K562 (cell line): ENCODE results near the gene METTL23. TPM values are rescaled to one million over a fixed set of nuclear protein-coding genes. Genes with fewer than 3 reads are reported as not detected.
"Not testable (repeated sequence)": the region's sequence is repeated elsewhere in the genome, so short reads cannot be mapped to it uniquely, and the experiment has no call there.

Experiments used
- ATAC-seq: fragments of 200-7000 bp; cut with Tn5 transposase; 3 replicates; pipeline ENCODE4 v1.9.1; 2020; ENCODE audit warnings: moderate library complexity
- BruUV-seq: library from RNA; stranded (reverse); fragments of 400-500 nt; replicated peaks from 2 replicates; lab custom pipeline; 2021; lab: Mats Ljungman, UMichigan
- CTCF ChIA-PET: fragments of 300-600 bp; formaldehyde crosslinking; extraction: SDS; loops from one replicate; lab custom pipeline; 2021; ENCODE audit warnings: low intra/inter-chr PET ratio; lab: Yijun Ruan, JAX
- POLR2A ChIA-PET: fragments of 300-600, 350-650 bp; sonication (Branson Sonifier 250); formaldehyde crosslinking; extraction: SDS; loops from one replicate; lab custom pipeline; 2021; ENCODE audit warnings: antibody characterized with exemption, inconsistent platforms; lab: Yijun Ruan, JAX
- DNase-seq, 4 experiments: peaks; one replicate each; pipeline versions ENCODE4 v3.0.0 to v3.0.0-alpha.2; 2011 to 2018; ENCODE audit warnings: low spot score in 3 of 4, mixed read lengths in 3 of 4; ENCODE audit errors: extremely low read depth in 1 of 4
- FAIRE-seq: peaks from 2 replicates; lab custom pipeline; 2011; peaks lifted over from hg19 to GRCh38; lab: Jason Lieb, UNC
- H2AFZ ChIP-seq: 2 replicates; pipeline ENCODE4 v1.6.0; 2011; ENCODE audit warnings: low read depth, low read length, control low read depth, inconsistent platforms
- H3K27ac ChIP-seq: fragments of 200-600 bp; 3 replicates; pipeline ENCODE4 v1.8.0; 2011; ENCODE audit warnings: low read depth, mild to moderate bottlenecking, control low read depth, inconsistent platforms, low read length, moderate library complexity, mixed read lengths; ENCODE audit errors: extremely low read depth
- H3K27me3 ChIP-seq, 2 experiments: fragments of 300-600 bp in 1 of 2; 2 replicates in 1 of 2; 3 replicates in 1 of 2; pipeline versions ENCODE4 v1.6.0 to v1.8.0; 2011; ENCODE audit warnings: inconsistent platforms in 2 of 2, low read length in 2 of 2, mild to moderate bottlenecking in 1 of 2, mixed read lengths in 1 of 2, moderate library complexity in 1 of 2; ENCODE audit not compliant: control insufficient read depth in 2 of 2, insufficient read depth in 2 of 2
- H3K36me3 ChIP-seq: fragments of 300-600 bp; 3 replicates; pipeline ENCODE4 v1.8.0; 2011; ENCODE audit warnings: mild to moderate bottlenecking, low read length, inconsistent platforms; ENCODE audit not compliant: control insufficient read depth, insufficient read depth
- H3K4me1 ChIP-seq, 2 experiments: fragments of 200-600 bp in 1 of 2; replicated peaks in 1 of 2; 2 replicates in 1 of 2; 3 replicates in 1 of 2; pipeline versions ENCODE4 v1.5.1 to v1.8.0; 2011; ENCODE audit warnings: inconsistent platforms in 2 of 2, low read length in 2 of 2, mild to moderate bottlenecking in 1 of 2, mixed read lengths in 1 of 2, moderate library complexity in 1 of 2; ENCODE audit not compliant: control insufficient read depth in 2 of 2, insufficient read depth in 2 of 2
- H3K4me2 ChIP-seq: 2 replicates; pipeline ENCODE4 v1.6.1; 2011; ENCODE audit warnings: low read length, control low read depth, inconsistent platforms, mixed read lengths; ENCODE audit not compliant: insufficient read depth
- H3K4me3 ChIP-seq: fragments of 200-600 bp; sonication (generic), shearing (Covaris generic); 2 replicates; pipeline ENCODE4 v1.5.1; 2016; ENCODE audit warnings: control low read depth, inconsistent platforms
- H3K79me2 ChIP-seq: fragments of 200-600 bp; 3 replicates; pipeline ENCODE4 v1.8.0; 2011; ENCODE audit warnings: low read length, inconsistent platforms; ENCODE audit not compliant: control insufficient read depth, insufficient read depth
- H3K9ac ChIP-seq, 2 experiments: 2 replicates each; pipeline versions ENCODE4 v1.6.0 to v1.6.1; 2011; ENCODE audit warnings: low read depth in 2 of 2, low read length in 2 of 2, control low read depth in 1 of 2, inconsistent platforms in 1 of 2, mild to moderate bottlenecking in 1 of 2, mixed read lengths in 1 of 2; ENCODE audit not compliant: insufficient read depth in 1 of 2
- H3K9me1 ChIP-seq: one replicate; pipeline ENCODE4 v1.6.0; 2011; ENCODE audit warnings: inconsistent platforms, mild to moderate bottlenecking, low read length, moderate library complexity; ENCODE audit not compliant: control insufficient read depth, insufficient read depth
- H3K9me3 ChIP-seq: replicated peaks from 2 replicates; pipeline ENCODE4 v1.5.1; 2011; ENCODE audit warnings: low read depth, low read length, inconsistent platforms; ENCODE audit not compliant: control insufficient read depth, insufficient read depth
- H4K20me1 ChIP-seq: replicated peaks from 2 replicates; pipeline ENCODE4 v1.6.1; 2011; ENCODE audit warnings: low read length, inconsistent platforms, mixed read lengths; ENCODE audit not compliant: control insufficient read depth, insufficient read depth
- RCOR1 ChIP-seq, 2 experiments: IDR thresholded peaks; 2 replicates each; pipeline ENCODE4 v1.6.1; 2012; ENCODE audit warnings: low read depth in 2 of 2, low read length in 2 of 2, borderline replicate concordance in 1 of 2, improper control_type of control experiment in 1 of 2
- TFAP4 ChIP-seq: sonication (generic); formaldehyde crosslinking; IDR thresholded peaks from 2 replicates; pipeline ENCODE4 v1.8.0; 2022; ENCODE audit warnings: missing genetic modification reagents, mild to moderate bottlenecking, moderate library complexity, borderline replicate concordance
- ZNF143 ChIP-seq: sonication (generic); formaldehyde crosslinking; IDR thresholded peaks from 2 replicates; pipeline ENCODE4 v1.9.0; 2022; ENCODE audit warnings: mild to moderate bottlenecking, missing genetic modification reagents
- WGBS: fragments of 100-300 bp; shearing (Covaris generic); methylation state at CpG from one replicate; pipeline ENCODE4 v1.1.6; 2016; ENCODE audit warnings: low coverage, mixed read lengths; ENCODE audit not compliant: insufficient coverage; ENCODE audit errors: missing lambda C conversion rate; 5-methylcytosine and 5-hydroxymethylcytosine counted together
- in situ Hi-C: fragments of 300-500 bp; cut with MboI; formaldehyde crosslinking; loops from 4 replicates; pipeline ENCODE4 v1.15.0; 2018; ENCODE audit warnings: inconsistent platforms, mixed read lengths
- intact Hi-C: fragments of 100-400 bp; cut with micrococcal nuclease; formaldehyde crosslinking; loops from 2 replicates; pipeline ENCODE4 v1.14.2; 2022
- polyA plus RNA-seq, 8 experiments: library from polyadenylated mRNA; depleted of rRNA in 4 of 8; stranded (reverse) in 5 of 8; unstranded in 3 of 8; fragments of >200 nt; fragmentation: Nextera tagmentation in 2 of 8; fragmentation: Illumina TruSeq in 1 of 8; extraction: Ambion mirVana in 2 of 8; extraction: Trizol in 1 of 8; gene quantifications; 2 replicates each; pipeline versions ENCODE4 v1.2.1 to v1.2.3, GENCODE V29; 2011 to 2014; ENCODE audit warnings: inconsistent platforms in 1 of 8, missing spikeins in 1 of 8
- total RNA-seq, 7 experiments: library from RNA; depleted of rRNA in 6 of 7; stranded (reverse); fragments of >200 nt in 6 of 7; fragmentation: Illumina TruSeq in 2 of 7; extraction: Trizol in 2 of 7; gene quantifications; 2 replicates each; pipeline versions ENCODE4 v1.2.1 to v1.2.3, GENCODE V29; 2011 to 2021; ENCODE audit warnings: low replicate concordance in 1 of 7

METTL23 gene
- total and polyA plus RNA-seq, 9 of the 15 experiments (the other 6 are each of a cell fraction or from before 2014, with no cell fraction given): 29.4 to 67.3 (median 41.6) TPM

- CTCF ChIA-PET, H3K9me3 ChIP-seq, H4K20me1 ChIP-seq, BruUV-seq, DNase-seq, H3K9me1 ChIP-seq, FAIRE-seq: not testable (repeated sequence)
- 98% methylated on average over 8 of the region's 8 CpGs for WGBS
- H3K36me3 ChIP-seq: peaks cover 69% of the 10 kb centered on the region
- 0 out of 2 replicates have a peak, but pooled peaks have one; percentile 4 for TF ChIP-seq ZNF143
- TF ChIP-seq, all 486 proteins: peak for 1; not testable (repeated sequence) for 485
- H3K4me3 ChIP-seq, H3K27ac ChIP-seq, ATAC-seq, H3K4me2 ChIP-seq, H3K27me3 ChIP-seq, intact Hi-C loops, H2AFZ ChIP-seq, in situ Hi-C loops, H3K9ac ChIP-seq: not testable (repeated sequence)
- POLR2A ChIA-PET: interaction anchor here (0.7 to 1.3 kb wide), 3 partner anchors 9 to 510 kb away, joined by 3 to 4 read pairs (median 4); no protein-coding TSS in a partner anchor
- H3K79me2 ChIP-seq: peaks cover 60% of the 10 kb centered on the region
- H3K4me1 ChIP-seq: peaks cover 11 to 39% of the 10 kb centered on the region in 2 experiments; a peak in 4 of 5 replicates
Observed at GRCh38 chr17:76722977-76723376, 3.7 kb upstream of the METTL23 start.

GRCh38 chr17:76723812-76724211 is 2.8 kb upstream of the METTL23 start:
- H3K4me2 ChIP-seq: no peak overlapping the region
- no peak for ATAC-seq
- TF ChIP-seq RCOR1 (IDR thresholded peaks at IDR 0.05; ENCODE audit: borderline replicate concordance in 1 of 2, low read depth in 2 of 2, low read length in 2 of 2) (no peak), TFAP4 (CRISPR knock-in tag) (0 out of 2 replicates have a peak, but pooled peaks have one; percentile 11)
- TF ChIP-seq, all 486 proteins: peak for 1
- WGBS: over 99% methylated on average over 8 of the region's 9 CpGs
- DNase-seq (no peak), FAIRE-seq (no peak)
- Histone ChIP-seq H3K4me1 (peaks cover 12 to 40% of the 10 kb centered on the region in 2 experiments; a peak in 4 of 5 replicates), H3K9me3 (no peaks in the 10 kb centered on the region; the same call in 1 of the 2 replicates), H4K20me1 (peaks cover 11% of the 10 kb centered on the region; the same call in 1 of the 2 replicates), H3K36me3 (peaks cover 61% of the 10 kb centered on the region), H3K4me3 (no peak overlapping the region), H3K9ac (no peak overlapping the region), H3K27ac (no peak overlapping the region), H3K79me2 (peaks cover 63% of the 10 kb centered on the region), H3K9me1 (no peaks in the 10 kb centered on the region), H2AFZ (no peak overlapping the region), H3K27me3 (no peaks in the 10 kb centered on the region)
- ChIA-PET CTCF (no interaction called here), POLR2A (interaction anchor here (0.7 to 5.0 kb wide), 3 partner anchors 11 to 509 kb away, joined by 3 to 35 read pairs (median 4); partner anchors contain the start of gene MXRA7)
- intact Hi-C loops: no loop called here
- no TSS peak for BruUV-seq
- in situ Hi-C loops: no loop called here
